Natural killer cell treated with Interleukin-12 subunit alpha and Interleukin-12 subunit beta and Interleukin-15 and Interleukin-18, amount 100 ng/mL, for 72 hours (primary cell): ENCODE data around the gene MRTFA. TPM values are rescaled to one million over a fixed set of nuclear protein-coding genes. Genes with fewer than 3 reads are reported as not detected.
A peak's percentile ranks its signal among the peaks of the same experiment; 100 is the strongest.
"Not testable (repeated sequence)": the region's sequence is repeated elsewhere in the genome, so short reads cannot be mapped to it uniquely, and the experiment has no call there.

Experiments
- ATAC-seq, 2 donors: fragments of 150-1000 bp; cut with Tn5 transposase in 1 of 2; sonication (Bioruptor Pico), chemical (Tn5 transposase) in 1 of 2; 2 replicates each; pipeline ENCODE4 v1.10.0; 2021
- DNase-seq: peaks from one replicate; pipeline ENCODE4 v3.0.0; 2022; ENCODE audit warnings: low spot score
- H3K27ac Mint-ChIP-seq, 2 donors: 1 replicate in 1 of 2; 2 replicates in 1 of 2; pipeline ENCODE4 v1.8.0; 2022; ENCODE audit warnings: mixed read lengths in 2 of 2, mild to moderate bottlenecking in 1 of 2, moderate library complexity in 1 of 2
- H3K27me3 Mint-ChIP-seq, 2 donors: 1 replicate in 1 of 2; 2 replicates in 1 of 2; pipeline ENCODE4 v1.8.0; 2022; ENCODE audit warnings: mixed read lengths in 2 of 2
- H3K36me3 Mint-ChIP-seq: one replicate; pipeline ENCODE4 v1.8.0; 2022; ENCODE audit warnings: mixed read lengths
- H3K4me1 Mint-ChIP-seq, 2 donors: 1 replicate in 1 of 2; 2 replicates in 1 of 2; pipeline ENCODE4 v1.8.0; 2022; ENCODE audit warnings: low read depth in 2 of 2, mixed read lengths in 2 of 2, mild to moderate bottlenecking in 1 of 2
- H3K4me3 Mint-ChIP-seq: one replicate; pipeline ENCODE4 v1.8.0; 2022; ENCODE audit warnings: mixed read lengths
- H3K9me3 Mint-ChIP-seq: 2 replicates; pipeline ENCODE4 v1.8.0; 2022; ENCODE audit warnings: mixed read lengths
- total RNA-seq, 2 donors: library from RNA; stranded (reverse); gene quantifications; one replicate each; pipeline ENCODE4 v1.2.3, GENCODE V29; 2022

The MRTFA gene
- total RNA-seq, 2 donors from 2014 or later, result 53.4 to 86.9 TPM

GRCh38 chr22:40610329-40610850 is 26.1 kb downstream of the MRTFA start:
- no peaks in the 10 kb centered on the region for H3K27me3 Mint-ChIP-seq
- H3K36me3 Mint-ChIP-seq, result no peaks in the 10 kb centered on the region
- DNase-seq (no peak), ATAC-seq (no peak)
- peak overlapping the region; percentile 27 to 77 for H3K27ac Mint-ChIP-seq
- peaks cover 17 to 24% of the 10 kb centered on the region in 2 donors for H3K4me1 Mint-ChIP-seq
- H3K9me3 Mint-ChIP-seq, result no peaks in the 10 kb centered on the region
- no peak overlapping the region for H3K4me3 Mint-ChIP-seq

- Mint-ChIP-seq H3K4me1 (peaks cover 24 to 32% of the 10 kb centered on the region in 2 donors), H3K27ac (no peak overlapping the region), H3K27me3 (no peaks in the 10 kb centered on the region), H3K4me3 (no peak overlapping the region), H3K9me3 (no peaks in the 10 kb centered on the region), H3K36me3 (no peaks in the 10 kb centered on the region)
- DNase-seq (no peak), ATAC-seq (no peak)
Observed at GRCh38 chr22:40609216-40609615, 27.3 kb downstream of the MRTFA start.

- Mint-ChIP-seq H3K4me3 (no peak overlapping the region), H3K4me1 (peaks cover 32 to 42% of the 10 kb centered on the region in 2 donors), H3K27me3 (no peaks in the 10 kb centered on the region), H3K36me3 (no peaks in the 10 kb centered on the region), H3K27ac (no peak overlapping the region), H3K9me3 (no peaks in the 10 kb centered on the region)
- DNase-seq (no peak), ATAC-seq (no peak)
Observed at GRCh38 chr22:40607506-40607905, 29.0 kb downstream of the MRTFA start.

GRCh38 chr22:40606306-40606705 is 30.2 kb downstream of the MRTFA start:
- Mint-ChIP-seq H3K4me3 (no peak overlapping the region), H3K27me3 (no peaks in the 10 kb centered on the region), H3K36me3 (no peaks in the 10 kb centered on the region), H3K9me3 (no peaks in the 10 kb centered on the region), H3K4me1 (peaks cover 32 to 42% of the 10 kb centered on the region in 2 donors), H3K27ac (peak overlapping the region in 1 of 2 donors; percentile 39)
- DNase-seq (no peak), ATAC-seq (no peak)

- ATAC-seq, result no peak
- H3K27ac Mint-ChIP-seq, result no peak overlapping the region
- no peak overlapping the region for H3K4me3 Mint-ChIP-seq
- H3K27me3 Mint-ChIP-seq, result no peaks in the 10 kb centered on the region
- no peaks in the 10 kb centered on the region for H3K9me3 Mint-ChIP-seq
- no peak for DNase-seq
- no peaks in the 10 kb centered on the region for H3K36me3 Mint-ChIP-seq
- H3K4me1 Mint-ChIP-seq, result peaks cover 32 to 42% of the 10 kb centered on the region in 2 donors
Observed at GRCh38 chr22:40605761-40606160, 30.8 kb downstream of the MRTFA start.

- ATAC-seq, result no peak
- peak overlapping the region in 1 of 2 donors; percentile 32 for H3K27ac Mint-ChIP-seq
- peaks cover 37 to 43% of the 10 kb centered on the region in 2 donors for H3K4me1 Mint-ChIP-seq
- no peak overlapping the region for H3K4me3 Mint-ChIP-seq
- no peak for DNase-seq
- no peaks in the 10 kb centered on the region for H3K9me3 Mint-ChIP-seq
- H3K36me3 Mint-ChIP-seq, result no peaks in the 10 kb centered on the region
- H3K27me3 Mint-ChIP-seq, result no peaks in the 10 kb centered on the region
Observed at GRCh38 chr22:40603088-40603605, 33.4 kb downstream of the MRTFA start.

GRCh38 chr22:40602231-40602630 is 34.3 kb downstream of the MRTFA start:
- H3K4me1 Mint-ChIP-seq, result peaks cover 42 to 44% of the 10 kb centered on the region in 2 donors
- no peaks in the 10 kb centered on the region for H3K9me3 Mint-ChIP-seq
- DNase-seq, result no peak
- H3K27ac Mint-ChIP-seq, result no peak overlapping the region
- no peak overlapping the region for H3K4me3 Mint-ChIP-seq
- no peak for ATAC-seq
- no peaks in the 10 kb centered on the region for H3K36me3 Mint-ChIP-seq
- H3K27me3 Mint-ChIP-seq, result no peaks in the 10 kb centered on the region

- DNase-seq (no peak), ATAC-seq (no peak)
- Mint-ChIP-seq H3K4me3 (no peak overlapping the region), H3K9me3 (no peaks in the 10 kb centered on the region), H3K27ac (no peak overlapping the region), H3K4me1 (peaks cover 39 to 43% of the 10 kb centered on the region in 2 donors), H3K36me3 (no peaks in the 10 kb centered on the region), H3K27me3 (no peaks in the 10 kb centered on the region)
Observed at GRCh38 chr22:40599731-40600130, 36.8 kb downstream of the MRTFA start.

GRCh38 chr22:40598712-40599111 is 37.8 kb downstream of the MRTFA start:
- H3K4me1 Mint-ChIP-seq, result peaks cover 44 to 53% of the 10 kb centered on the region in 2 donors
- not testable (repeated sequence) for DNase-seq, H3K4me3 Mint-ChIP-seq, H3K36me3 Mint-ChIP-seq, H3K9me3 Mint-ChIP-seq, H3K27me3 Mint-ChIP-seq, ATAC-seq, H3K27ac Mint-ChIP-seq

GRCh38 chr22:40597526-40598430 is 38.7 kb downstream of the MRTFA start:
- H3K9me3 Mint-ChIP-seq, result no peaks in the 10 kb centered on the region
- no peak for DNase-seq
- no peaks in the 10 kb centered on the region for H3K27me3 Mint-ChIP-seq
- no peaks in the 10 kb centered on the region for H3K36me3 Mint-ChIP-seq
- peaks cover 47 to 55% of the 10 kb centered on the region in 2 donors for H3K4me1 Mint-ChIP-seq
- H3K27ac Mint-ChIP-seq, result no peak overlapping the region
- H3K4me3 Mint-ChIP-seq, result no peak overlapping the region
- ATAC-seq, result no peak

- no peaks in the 10 kb centered on the region for H3K27me3 Mint-ChIP-seq
- H3K9me3 Mint-ChIP-seq, result no peaks in the 10 kb centered on the region
- DNase-seq (no peak), ATAC-seq (no peak)
- no peak overlapping the region for H3K4me3 Mint-ChIP-seq
- peaks cover 46 to 62% of the 10 kb centered on the region in 2 donors for H3K4me1 Mint-ChIP-seq
- H3K27ac Mint-ChIP-seq, result no peak overlapping the region
- no peaks in the 10 kb centered on the region for H3K36me3 Mint-ChIP-seq
Observed at GRCh38 chr22:40595497-40596234, 40.9 kb downstream of the MRTFA start.

- H3K4me1 Mint-ChIP-seq, result peaks cover 42 to 58% of the 10 kb centered on the region in 2 donors
- no peaks in the 10 kb centered on the region for H3K9me3 Mint-ChIP-seq
- H3K27ac Mint-ChIP-seq, result no peak overlapping the region
- H3K4me3 Mint-ChIP-seq, result no peak overlapping the region
- DNase-seq (no peak), ATAC-seq (no peak)
- no peaks in the 10 kb centered on the region for H3K36me3 Mint-ChIP-seq
- no peaks in the 10 kb centered on the region for H3K27me3 Mint-ChIP-seq
Observed at GRCh38 chr22:40594924-40595323, 41.6 kb downstream of the MRTFA start.

- H3K4me3 Mint-ChIP-seq, result no peak overlapping the region
- no peak for DNase-seq
- H3K9me3 Mint-ChIP-seq, result no peaks in the 10 kb centered on the region
- peaks cover 39 to 52% of the 10 kb centered on the region in 2 donors for H3K4me1 Mint-ChIP-seq
- peak overlapping the region in 1 of 2 donors; percentile 18 for H3K27ac Mint-ChIP-seq
- no peaks in the 10 kb centered on the region for H3K36me3 Mint-ChIP-seq
- no peak for ATAC-seq
- H3K27me3 Mint-ChIP-seq, result no peaks in the 10 kb centered on the region
Observed at GRCh38 chr22:40594346-40594745, 42.2 kb downstream of the MRTFA start.
